ENCODE results near the gene LRRC40.
"Not testable (repeated sequence)": the region's sequence is repeated elsewhere in the genome, so short reads cannot be mapped to it uniquely, and the experiment has no call there.

The LRRC40 gene

GRCh38 chr1:70204139-70204538, 1.2 kb downstream of the LRRC40 start:
- no peak for DNase-seq (ENCODE audit: low read depth in 2 of 2, low spot score in 1 of 2)

DNA sequence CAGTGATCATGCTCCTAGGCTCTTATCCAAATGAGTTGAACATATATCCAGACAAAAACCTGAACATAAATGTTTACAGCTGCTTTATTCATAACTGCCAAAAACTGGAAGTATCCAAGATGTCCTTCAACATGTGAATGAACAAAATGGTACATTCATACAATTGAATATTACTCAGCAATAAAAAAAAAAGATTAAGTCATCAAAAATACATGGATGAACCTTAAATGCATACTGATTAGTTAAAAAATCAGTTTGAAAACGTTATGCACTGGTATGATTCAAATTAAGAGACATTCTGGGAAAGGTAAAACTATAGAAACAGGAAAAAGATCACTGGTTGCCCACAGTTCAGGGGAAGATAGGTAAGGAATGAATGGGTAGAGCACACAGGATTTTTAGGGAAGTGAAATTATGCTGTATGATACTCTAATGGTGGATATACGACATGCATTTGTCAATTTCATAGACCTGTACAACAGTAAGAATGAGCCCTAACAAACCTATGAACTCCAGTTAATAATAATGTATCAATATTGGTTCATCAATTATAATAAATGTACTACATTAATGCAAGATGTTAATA, 3.1 kb downstream of the LRRC40 start:
- DNase-seq (ENCODE audit: low read depth in 2 of 2, low spot score in 1 of 2) = no peak

DNA sequence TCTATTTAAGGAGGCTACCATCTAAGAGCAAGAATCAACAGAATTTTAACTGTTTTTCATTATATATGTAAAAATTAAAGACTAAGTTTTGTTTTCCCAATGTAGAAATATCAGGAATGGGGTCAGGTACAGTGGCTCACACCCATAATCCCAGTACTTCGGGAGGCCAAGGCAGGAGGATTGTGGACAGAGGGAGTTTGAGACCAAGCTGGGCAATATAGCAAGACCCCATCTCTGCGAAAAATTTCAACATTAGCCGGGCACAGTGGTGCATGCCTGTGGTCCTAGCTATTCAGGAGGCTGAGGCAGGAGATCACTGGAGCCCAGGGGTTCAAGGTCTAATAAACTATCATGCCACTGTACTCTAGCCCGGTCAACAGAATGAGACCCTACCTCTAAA, 5.3 kb downstream of the LRRC40 start:
- DNase-seq (ENCODE audit: low read depth in 2 of 2, low spot score in 1 of 2) = no peak

DNA sequence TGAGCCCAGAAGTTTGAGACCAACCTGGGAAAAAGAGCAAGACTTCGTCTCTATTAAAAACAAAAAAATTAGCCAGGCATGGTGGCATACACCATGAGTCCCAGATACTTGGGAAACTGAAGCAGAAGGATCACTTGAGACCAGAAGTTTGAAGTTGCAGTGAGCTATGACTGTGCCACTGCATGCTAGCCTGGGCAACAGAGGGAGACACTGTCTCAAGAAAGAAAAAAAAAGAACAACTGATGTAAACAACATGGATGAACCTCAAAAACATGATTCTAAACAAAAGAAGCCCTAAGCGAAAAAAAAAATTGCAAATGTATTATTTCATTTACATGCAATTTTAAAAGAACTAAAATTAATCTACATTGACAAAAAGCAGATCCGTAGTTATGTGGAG, 9.0 kb downstream of the LRRC40 start:
- no peak for DNase-seq (ENCODE audit: low read depth in 2 of 2, low spot score in 1 of 2)

GRCh38 chr1:70195342-70195741, 10.0 kb downstream of the LRRC40 start:
- no peak for DNase-seq (ENCODE audit: low read depth in 2 of 2, low spot score in 1 of 2)

GRCh38 chr1:70194601-70195000, 10.8 kb downstream of the LRRC40 start:
- no peak for DNase-seq (ENCODE audit: low read depth in 2 of 2, low spot score in 1 of 2)

- DNase-seq (ENCODE audit: low read depth in 2 of 2, low spot score in 1 of 2) = not testable (repeated sequence)
These were observed 12.9 kb downstream of the LRRC40 start for GRCh38 chr1:70192446-70192845.

- DNase-seq (ENCODE audit: low read depth in 2 of 2, low spot score in 1 of 2) = no peak
These were observed 15.2 kb downstream of the LRRC40 start for GRCh38 chr1:70190180-70190579.

- DNase-seq (ENCODE audit: low read depth in 2 of 2, low spot score in 1 of 2) = no peak
These were observed 16.9 kb downstream of the LRRC40 start for GRCh38 chr1:70188522-70188921.

DNA sequence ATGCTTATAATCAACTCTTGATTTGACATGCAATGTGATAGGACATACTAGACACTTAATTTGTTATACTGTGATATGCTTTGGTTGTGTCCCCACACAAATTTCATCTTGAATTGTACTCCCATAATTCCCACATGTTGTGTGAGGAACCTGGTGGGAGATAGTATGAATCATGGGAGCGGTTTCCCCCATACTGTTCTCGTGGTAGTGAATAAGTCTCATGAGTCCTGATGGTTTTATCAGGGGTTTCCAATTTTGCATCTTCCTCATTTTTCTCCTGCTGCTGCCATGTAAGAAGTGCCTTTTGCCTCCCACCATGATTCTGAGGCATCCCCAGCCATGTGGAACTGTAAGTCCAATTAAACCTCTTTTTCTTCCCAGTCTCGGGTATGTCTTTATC, 20.2 kb downstream of the LRRC40 start:
- not testable (repeated sequence) for DNase-seq (ENCODE audit: low read depth in 2 of 2, low spot score in 1 of 2)

DNA sequence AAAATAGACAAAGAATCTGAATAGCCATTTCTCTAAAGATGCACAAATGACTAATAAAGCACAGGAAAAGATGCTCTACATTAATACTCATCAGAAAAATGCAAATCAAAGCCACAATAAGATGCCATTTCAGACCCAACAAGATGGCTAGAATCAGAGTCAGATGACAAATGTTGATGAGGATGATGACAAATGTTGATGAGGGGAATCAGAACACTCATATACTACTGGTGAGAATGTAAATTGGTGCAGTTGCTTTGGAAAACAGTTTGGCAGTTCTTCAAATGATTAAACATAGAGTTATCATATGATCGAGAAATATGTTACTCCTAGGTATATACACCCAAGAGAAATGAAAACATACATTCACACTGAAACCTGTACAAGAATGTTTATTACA, 33.9 kb downstream of the LRRC40 start:
- DNase-seq (ENCODE audit: low read depth in 2 of 2, low spot score in 1 of 2) = no peak

DNA sequence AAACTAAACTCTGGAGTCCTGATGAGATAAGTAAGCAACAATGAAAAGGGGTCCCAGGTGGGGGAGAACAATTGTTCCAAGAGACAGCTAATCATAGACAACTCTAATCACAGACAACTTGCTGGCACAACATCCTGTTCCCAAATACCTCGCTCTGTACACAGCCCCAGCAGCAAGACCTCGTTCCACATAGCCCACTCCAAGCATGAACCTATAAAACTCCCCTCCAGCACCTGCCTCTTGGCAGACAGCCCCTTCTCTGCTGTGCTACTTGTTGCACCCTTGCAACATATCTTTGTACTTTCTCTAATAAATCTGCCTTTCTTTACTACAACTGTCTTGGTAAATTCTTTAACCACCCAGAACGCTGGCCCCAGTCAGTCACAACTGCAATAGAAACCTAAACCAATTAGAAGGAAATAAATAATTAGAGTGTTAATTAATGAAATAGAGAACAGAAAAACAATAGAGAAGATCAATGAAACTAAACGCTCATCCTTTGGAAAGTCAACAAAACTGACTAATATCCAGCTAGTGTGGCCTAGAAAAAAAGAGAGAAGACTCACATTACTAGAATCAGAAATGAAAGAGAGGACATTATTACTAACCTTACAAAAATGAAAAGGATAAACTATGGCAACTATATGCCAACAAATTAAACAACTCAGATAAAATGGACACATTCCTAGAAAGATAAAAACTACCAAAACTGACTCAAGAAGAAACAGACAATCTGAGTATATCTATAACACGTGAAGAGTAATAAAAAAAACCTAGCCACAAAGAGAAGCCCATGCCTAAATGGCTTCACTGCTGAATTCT, 36.1 kb downstream of the LRRC40 start:
- DNase-seq (ENCODE audit: low read depth in 2 of 2, low spot score in 1 of 2) = no peak

- DNase-seq (ENCODE audit: low read depth in 2 of 2, low spot score in 1 of 2) = no peak
These were observed 37.1 kb downstream of the LRRC40 start for GRCh38 chr1:70168283-70168682.

GRCh38 chr1:70164350-70164749, 41.0 kb downstream of the LRRC40 start:
- DNase-seq (ENCODE audit: low read depth in 2 of 2, low spot score in 1 of 2) = no peak

GRCh38 chr1:70156529-70157120, 48.8 kb downstream of the LRRC40 start:
- DNase-seq (ENCODE audit: low read depth in 2 of 2, low spot score in 1 of 2) = no peak

DNA sequence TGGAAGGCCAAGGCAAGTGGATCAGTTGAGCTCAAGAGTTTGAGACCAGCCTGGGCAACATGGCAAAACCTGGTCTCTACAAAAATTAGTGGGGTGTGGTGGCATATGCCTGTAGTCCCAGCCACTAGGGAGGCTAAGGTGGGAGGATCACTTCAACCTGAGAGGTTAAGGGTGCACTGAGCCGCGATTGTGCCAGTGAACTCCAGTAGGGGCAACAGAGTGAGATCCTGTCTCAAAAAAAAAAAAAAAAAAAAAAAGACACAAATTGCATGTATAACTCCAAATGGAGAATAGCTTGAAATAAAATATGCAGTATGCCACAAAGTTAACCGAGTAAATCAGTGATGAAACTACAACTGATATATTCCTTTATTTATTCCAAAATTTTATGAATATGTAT, 51.6 kb downstream of the LRRC40 start:
- no peak for DNase-seq (ENCODE audit: low read depth in 2 of 2, low spot score in 1 of 2)

DNA sequence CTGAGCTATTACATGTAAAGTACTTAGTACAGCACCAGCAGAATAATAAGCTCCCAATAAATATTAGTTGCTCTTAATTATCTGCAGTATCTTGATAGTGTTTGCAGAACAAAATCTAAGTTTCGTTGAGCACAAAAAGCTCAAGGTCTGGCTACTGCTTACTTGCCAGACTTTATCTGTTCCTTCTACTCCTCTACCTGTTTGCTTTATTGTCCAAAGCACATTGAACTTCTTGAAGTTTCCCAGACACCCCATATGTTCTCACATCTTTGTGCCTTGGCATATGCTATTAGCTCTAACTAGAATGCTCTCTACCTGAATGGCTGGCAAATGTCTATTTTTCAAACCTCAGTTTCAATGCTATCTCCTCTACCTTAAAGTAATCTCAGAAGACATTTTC, 54.9 kb downstream of the LRRC40 start:
- DNase-seq (ENCODE audit: low read depth in 2 of 2, low spot score in 1 of 2) = no peak

- no peak for DNase-seq (ENCODE audit: low read depth in 2 of 2, low spot score in 1 of 2)
These were observed 58.9 kb downstream of the LRRC40 start for GRCh38 chr1:70146488-70146887.

- no peak for DNase-seq (ENCODE audit: low read depth in 2 of 2, low spot score in 1 of 2)
These were observed 62.2 kb downstream of the LRRC40 start for GRCh38 chr1:70143048-70143659.

DNA sequence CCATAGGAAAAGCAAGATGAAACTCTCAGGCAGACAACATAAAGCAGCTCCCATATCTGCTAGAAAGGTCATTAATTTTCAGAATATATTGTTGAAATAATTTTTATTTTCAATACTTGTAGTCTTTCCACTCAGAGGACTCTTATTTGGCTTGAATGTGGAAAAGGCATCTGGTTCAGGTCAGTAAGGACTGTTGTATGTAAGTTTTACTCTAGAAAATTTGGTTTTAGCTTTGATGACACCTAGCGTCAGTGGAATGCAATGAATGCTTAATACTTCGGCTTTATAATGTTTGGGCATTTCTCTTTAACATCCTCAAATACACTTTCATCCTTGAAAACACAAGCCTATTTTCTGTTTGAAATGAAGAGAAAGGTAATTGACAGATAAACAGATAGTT, 63.3 kb downstream of the LRRC40 start:
- no peak for DNase-seq (ENCODE audit: low read depth in 2 of 2, low spot score in 1 of 2)

- no peak for DNase-seq (ENCODE audit: low read depth in 2 of 2, low spot score in 1 of 2)
These were observed 64.5 kb downstream of the LRRC40 start for GRCh38 chr1:70140894-70141293.

DNA sequence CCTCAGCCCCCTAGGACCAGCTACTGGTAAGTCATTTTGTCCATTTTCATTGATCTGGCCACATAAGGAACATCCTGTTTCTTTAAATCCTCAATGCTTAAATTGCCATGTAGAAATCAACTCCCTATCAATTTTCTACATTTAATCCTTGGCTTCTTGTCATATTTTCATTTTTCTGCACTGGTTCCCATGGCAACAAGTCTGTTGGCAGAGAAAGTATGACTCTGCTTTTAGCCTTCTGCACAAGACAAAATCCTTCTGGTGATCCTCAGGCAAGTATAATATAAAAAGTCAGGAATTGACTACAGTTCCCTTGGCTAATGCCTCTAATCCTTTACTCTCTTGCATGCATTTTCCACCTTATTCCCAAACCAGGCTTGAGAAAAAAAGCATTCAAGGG, 65.0 kb downstream of the LRRC40 start:
- no peak for DNase-seq (ENCODE audit: low read depth in 2 of 2, low spot score in 1 of 2)
